GM11168 (cell line): ENCODE results near the gene CTDSP1.

Experiments
- in situ Hi-C: fragments of 300-500 bp; cut with MboI; formaldehyde crosslinking; loops from one replicate; pipeline ENCODE4 v1.12.0; 2022; ENCODE audit warnings: low sequenced_read_pairs; ENCODE audit not compliant: unreplicated experiment

The CTDSP1 gene

GRCh38 chr2:218397463-218397819 is 2.2 kb upstream of the CTDSP1 start:
- in situ Hi-C loops, result loop anchor here (10.0 kb wide), 1 partner anchor 93 kb away; no protein-coding TSS in a partner anchor

- in situ Hi-C loops, result loop anchor here (10.0 kb wide), 1 partner anchor 93 kb away; no protein-coding TSS in a partner anchor
Observed at GRCh38 chr2:218397820-218398436, 1.7 kb upstream of the CTDSP1 start.

- in situ Hi-C loops, result loop anchor here (10.0 kb wide), 1 partner anchor 94 kb away; no protein-coding TSS in a partner anchor
Observed at GRCh38 chr2:218398437-218399390, 954 bp upstream of the CTDSP1 start.

- in situ Hi-C loops, result no loop called here
Observed at GRCh38 chr2:218400167-218400929, 680 bp downstream of the CTDSP1 start.

- in situ Hi-C loops, result no loop called here
Observed at GRCh38 chr2:218400930-218401881, 1.5 kb downstream of the CTDSP1 start.

- in situ Hi-C loops, result no loop called here
Observed at GRCh38 chr2:218401890-218402289, 2.2 kb downstream of the CTDSP1 start.

GRCh38 chr2:218402491-218402901 is 2.8 kb downstream of the CTDSP1 start:
- in situ Hi-C loops, result no loop called here

- in situ Hi-C loops, result no loop called here
Observed at GRCh38 chr2:218402911-218403411, 3.3 kb downstream of the CTDSP1 start.

GRCh38 chr2:218403810-218404209 is 4.1 kb downstream of the CTDSP1 start:
- in situ Hi-C loops, result no loop called here

GRCh38 chr2:218404351-218405085 is 4.8 kb downstream of the CTDSP1 start:
- in situ Hi-C loops, result no loop called here

- in situ Hi-C loops, result no loop called here
Observed at GRCh38 chr2:218405086-218405745, 5.5 kb downstream of the CTDSP1 start.

GRCh38 chr2:218405746-218406208 is 6.1 kb downstream of the CTDSP1 start:
- in situ Hi-C loops, result no loop called here

GRCh38 chr2:218406209-218406948 is 6.7 kb downstream of the CTDSP1 start:
- in situ Hi-C loops, result no loop called here

GRCh38 chr2:218406949-218407618 is 7.4 kb downstream of the CTDSP1 start:
- in situ Hi-C loops, result no loop called here

- in situ Hi-C loops, result no loop called here
Observed at GRCh38 chr2:218407717-218408116, 8.0 kb downstream of the CTDSP1 start.

- in situ Hi-C loops, result no loop called here
Observed at GRCh38 chr2:218418321-218418716, 18.7 kb downstream of the CTDSP1 start.
